GM21423 (cell line): ENCODE measurements around the gene SMARCB1.

Source experiments
- ATAC-seq: cut with Tn5 transposase; IDR thresholded peaks from one replicate; pipeline ENCODE4 v1.9.1; 2021; ENCODE audit warnings: mild to moderate bottlenecking, moderate library complexity; ENCODE audit not compliant: unreplicated experiment

Gene SMARCB1

DNA sequence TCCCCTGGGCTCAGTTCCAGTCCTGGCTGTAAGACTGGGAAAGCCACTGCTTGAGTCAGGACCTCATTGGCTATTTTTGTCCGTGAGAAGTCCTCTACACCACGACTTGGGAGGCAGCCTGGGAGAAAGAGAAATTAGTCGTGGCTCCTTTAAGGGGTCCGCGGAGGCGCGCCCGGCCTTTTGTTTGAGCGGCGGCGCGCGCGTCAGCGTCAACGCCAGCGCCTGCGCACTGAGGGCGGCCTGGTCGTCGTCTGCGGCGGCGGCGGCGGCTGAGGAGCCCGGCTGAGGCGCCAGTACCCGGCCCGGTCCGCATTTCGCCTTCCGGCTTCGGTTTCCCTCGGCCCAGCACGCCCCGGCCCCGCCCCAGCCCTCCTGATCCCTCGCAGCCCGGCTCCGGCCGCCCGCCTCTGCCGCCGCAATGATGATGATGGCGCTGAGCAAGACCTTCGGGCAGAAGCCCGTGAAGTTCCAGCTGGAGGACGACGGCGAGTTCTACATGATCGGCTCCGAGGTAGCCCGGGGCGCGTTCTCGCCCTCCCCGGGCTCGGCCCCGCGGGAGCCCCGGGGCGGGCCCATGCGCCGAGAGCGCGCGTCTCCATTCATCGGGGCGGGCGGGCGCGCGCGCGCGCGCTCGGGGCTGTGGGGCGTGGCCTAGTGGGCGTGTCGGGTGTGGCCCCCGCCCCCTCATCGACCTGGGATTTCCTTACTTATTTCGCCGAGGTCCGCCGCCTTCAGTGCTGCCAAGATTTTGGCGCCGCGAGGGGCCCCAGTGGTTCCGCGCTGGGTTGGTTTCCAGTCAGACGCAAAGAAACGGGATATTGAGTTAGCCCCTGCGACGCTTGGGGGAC is at the start of gene SMARCB1:
SMARCB1 (plus strand) TSS at position 215 of the 848 bp plus-strand sequence; CDS start at position 419, 204 bp downstream.
- ATAC-seq = peak; percentile 71

DNA sequence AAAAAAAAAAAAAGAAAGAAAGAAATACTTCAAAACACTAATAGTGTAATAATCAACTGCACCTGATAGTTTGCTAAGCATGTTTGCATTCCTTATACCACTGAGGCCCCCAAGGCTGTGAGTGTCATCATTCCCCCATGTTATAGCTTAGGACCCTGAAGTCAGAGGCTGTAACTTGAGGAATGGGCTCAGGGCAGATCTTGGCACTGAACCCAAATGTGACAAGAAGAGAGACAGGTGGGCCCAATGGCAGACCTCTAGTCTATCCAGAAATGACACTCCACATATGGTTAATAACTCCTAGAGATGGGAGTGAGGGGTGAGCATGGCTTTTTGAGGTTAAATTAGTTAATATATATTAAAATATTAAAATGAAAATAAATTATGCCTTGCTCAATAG is 49.1 kb upstream of the SMARCB1 start:
- no peak for ATAC-seq

DNA sequence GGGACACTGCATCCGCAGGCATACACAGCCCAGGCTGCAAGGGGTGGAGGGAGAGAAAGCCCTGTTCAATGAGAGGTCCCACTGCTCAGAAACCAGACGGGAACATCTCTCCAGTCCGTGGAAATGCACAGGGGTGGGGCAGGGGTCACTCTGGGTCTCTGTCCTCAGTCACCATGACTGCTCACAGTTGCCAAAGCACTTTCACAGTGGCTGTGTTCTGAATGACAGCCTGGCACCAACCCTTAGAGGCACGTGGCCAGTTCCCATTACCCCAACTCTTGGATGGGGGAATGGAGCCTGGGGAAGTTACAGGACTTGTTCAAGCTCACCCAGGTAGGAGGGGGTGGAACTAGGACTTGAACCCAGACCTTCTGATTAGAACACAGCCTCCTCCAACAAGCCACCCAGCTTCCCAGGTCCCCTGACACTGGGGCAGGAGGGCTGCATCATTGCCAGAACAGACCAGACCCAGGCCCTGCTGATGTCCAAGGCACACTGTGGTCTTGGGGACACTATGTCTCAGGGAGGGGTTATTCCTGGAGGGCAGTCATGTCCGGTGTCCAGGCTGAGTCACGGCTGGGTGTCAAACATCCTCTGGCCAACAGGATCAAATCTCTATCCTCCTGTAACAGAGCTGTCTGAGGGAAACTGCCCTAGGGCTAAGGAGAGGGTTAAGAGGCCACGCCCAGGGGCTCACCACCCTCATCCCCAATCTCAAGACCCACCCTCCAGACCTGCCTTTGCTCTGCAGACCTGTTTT is 44.1 kb upstream of the SMARCB1 start:
- no peak for ATAC-seq

DNA sequence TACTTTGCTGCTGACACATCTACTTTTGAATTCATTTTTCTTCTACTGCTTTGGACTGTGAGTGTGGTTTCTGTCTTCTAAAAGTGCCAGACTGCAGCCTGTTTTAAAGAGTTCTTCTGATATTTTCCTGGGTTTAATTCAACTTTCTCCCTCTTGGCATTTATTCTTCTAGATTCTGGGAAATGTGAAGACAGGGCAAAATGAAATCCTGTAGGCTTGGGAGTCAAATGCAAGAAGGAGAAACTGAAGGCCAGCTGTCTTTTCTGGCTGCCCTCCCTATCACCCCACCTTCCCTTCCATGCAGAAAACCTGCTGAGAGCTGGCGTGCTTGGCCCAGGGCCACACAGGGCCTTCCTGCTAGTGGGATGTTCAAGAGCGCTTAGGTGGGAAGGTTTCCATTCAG is 43.5 kb upstream of the SMARCB1 start:
- no peak for ATAC-seq

DNA sequence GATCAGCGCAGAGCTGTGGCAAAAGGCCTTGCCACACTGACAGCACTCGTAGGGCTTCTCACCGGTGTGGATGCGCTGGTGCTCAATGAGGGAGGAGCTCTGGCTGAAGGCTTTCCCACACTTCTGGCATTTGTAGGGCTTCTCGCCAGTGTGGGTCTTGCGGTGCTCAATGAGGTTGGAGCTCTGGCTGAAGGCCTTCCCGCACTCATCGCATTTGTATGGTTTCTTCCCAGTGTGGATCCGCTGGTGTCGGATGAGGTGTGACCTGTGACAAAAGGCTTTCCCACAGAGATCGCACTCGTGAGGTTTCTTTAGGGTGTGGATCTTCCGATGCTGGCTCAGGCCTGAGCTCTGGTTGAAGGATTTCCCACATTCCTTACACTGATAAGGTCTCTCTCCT is 42.8 kb upstream of the SMARCB1 start:
- ATAC-seq = no peak

DNA sequence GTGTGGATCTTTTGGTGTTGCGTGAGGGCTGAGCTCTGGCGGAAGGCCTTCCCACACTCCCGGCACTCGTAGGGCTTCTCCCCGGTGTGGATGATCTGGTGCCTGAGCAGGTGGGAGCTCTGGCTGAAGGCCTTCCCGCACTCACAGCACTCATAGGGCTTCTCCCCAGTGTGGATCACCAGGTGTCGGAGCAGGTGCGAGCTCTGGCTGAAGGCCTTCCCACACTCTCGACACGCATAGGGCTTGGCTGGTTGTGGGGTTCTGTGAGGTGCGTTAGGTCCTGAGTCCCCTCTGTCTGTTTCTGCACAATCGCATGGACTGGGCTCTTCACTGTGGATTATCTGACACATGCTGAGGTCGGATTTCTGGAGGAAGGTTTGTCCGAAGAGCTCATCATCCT is 42.3 kb upstream of the SMARCB1 start:
- ATAC-seq = no peak

DNA sequence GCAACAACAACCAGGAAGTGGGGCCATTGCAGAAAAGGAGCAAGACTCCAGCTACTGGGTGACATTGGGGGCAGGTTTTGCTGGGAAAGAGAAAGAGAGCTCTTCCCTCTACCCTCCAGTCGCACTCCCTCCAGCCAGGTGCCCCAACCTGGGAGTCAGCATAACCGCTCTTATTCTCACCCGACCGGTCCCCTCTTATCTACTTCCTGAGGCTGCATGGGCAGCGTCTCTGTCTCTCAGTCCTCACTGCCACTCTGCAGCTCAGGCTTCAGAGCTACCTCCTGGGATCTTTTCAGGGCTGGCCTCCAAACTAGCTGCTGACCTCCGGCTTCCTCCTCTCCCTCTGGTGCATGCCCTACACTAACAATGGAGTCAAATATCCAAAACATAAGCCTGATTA is 41.0 kb upstream of the SMARCB1 start:
- no peak for ATAC-seq

DNA sequence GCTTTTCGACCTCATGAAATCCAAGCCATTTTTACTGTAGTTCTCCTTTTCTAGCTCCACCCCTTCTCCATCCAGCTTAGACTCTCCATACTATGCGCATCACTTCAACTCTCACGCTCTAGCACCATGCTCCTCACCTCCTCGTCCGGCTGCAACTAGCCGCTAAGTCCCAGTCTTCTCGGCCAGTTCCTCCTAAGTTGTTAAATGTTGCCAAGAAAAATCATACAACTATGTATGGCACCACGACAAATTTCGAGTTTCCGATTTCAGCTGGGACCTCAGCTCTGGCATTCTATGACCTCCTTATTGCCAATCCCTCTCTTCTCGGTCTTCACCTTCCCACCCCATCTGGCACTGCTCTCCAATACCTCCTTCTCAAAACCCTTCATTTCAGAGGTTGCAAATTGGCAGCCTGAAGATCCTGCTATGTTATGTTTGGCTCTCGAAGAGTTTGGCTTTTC is 36.9 kb upstream of the SMARCB1 start:
- no peak for ATAC-seq

DNA sequence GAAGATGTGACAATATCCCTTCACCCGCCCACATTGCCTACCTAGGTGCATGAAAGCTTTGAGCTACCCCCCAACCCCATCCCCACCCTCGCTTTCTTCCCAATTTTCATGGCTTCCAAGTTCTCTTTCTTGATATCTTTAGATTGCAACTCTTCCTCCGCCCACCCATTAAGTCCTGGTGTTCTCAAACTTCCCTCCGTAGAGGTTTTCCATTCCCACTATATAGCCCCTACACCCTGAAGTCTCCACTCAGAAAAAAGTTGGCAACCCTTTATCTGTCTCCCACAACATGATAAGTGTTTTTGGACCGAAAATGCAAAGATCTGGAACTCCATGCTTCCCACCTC is 36.4 kb upstream of the SMARCB1 start:
- ATAC-seq = no peak

DNA sequence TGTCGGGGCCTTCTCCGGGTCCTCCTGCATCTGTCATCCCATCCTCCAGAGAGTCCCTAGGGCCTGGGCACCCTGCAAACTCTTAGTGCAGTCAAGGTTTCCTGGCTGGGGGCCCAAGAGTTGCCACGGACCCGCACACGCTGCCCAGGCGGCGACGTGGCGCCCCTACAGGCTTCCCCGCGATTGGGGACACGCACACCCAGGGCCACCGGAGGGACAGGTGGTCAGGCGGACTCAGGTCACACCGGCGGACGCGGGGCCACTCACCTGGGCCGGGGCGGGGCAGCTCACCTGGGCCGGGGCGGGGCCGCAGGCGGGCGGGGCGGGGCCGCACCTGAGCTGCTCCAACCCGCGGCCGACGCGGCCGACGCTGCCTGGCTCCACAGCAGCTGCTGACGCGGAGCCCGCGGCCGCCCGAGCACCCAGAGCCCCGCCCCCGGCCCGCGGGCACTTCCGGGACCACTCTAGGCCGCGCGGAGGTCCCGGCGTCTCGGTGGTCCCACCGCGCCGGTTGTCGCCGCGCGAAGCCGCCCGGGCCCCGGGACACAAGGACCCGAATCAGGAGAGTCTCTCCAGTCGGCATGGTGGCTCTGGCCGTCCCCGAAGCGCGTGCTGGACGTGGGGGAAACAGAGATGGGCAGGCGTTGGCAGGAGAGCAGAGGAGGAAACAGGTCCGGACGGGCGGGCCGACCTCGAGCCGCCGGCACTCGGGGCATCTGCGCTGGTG is 35.9 kb upstream of the SMARCB1 start, which contains the start of gene ZNF70:
ZNF70 (minus strand) TSS at position 399 of the 727 bp plus-strand sequence. CDS start 5,972 bp downstream, outside the sequence.
- ATAC-seq = peak; percentile 70

DNA sequence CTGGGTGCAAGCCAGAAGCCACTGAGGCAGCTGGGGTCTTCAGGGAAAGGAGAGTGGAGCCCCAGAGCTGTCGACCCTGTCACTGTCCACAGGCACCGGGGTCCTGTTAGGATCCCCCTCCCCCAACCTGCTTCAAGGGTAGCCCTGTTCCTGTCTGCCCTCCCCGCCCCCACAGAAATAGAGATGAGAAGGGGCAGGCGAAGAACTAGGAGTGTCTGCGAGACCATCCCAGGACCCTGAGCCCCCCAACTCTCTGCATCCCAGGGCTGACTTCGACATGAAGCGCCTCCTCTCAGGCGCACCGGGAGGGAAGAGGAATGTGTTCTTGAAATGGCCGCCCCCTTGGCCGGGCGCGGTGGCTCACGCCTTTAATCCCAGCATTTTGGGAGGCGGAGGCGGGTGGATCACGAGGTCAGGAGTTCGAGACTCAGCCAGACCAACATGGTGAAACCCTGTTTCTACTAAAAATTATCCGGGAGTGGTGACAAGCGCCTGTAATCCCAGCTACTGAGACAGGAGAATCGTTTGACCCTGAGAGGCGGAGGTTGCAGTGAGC is 35.2 kb upstream of the SMARCB1 start:
- no peak for ATAC-seq

DNA sequence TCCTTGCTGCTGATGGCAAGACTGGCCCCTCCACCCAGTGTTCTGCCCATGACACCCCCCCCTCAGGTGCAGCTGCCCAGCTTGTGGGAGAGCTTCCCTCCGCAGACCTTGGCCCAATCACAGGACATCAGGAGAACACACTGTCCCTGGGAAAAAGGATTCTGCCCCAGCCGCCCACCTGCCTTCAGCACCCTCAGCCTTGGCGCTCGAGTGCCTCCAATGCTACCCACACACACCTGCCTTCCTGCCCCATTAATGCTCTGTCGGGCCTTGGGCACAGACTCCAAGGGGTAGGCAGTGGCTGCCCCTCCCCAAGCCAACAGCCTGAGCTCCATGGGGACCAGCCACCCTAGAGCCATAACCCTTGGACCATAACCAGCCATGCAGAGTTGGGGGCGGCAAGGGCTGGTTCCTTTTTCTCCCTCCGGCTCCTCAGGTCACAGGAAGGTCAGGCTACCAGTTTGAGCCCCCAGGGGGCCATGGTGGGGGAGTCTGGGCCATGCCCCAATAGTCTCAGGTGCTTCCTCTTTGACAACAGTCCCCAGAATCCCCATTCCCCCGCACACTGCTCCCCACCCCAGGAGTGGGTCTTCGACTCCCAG is 34.6 kb upstream of the SMARCB1 start:
- no peak for ATAC-seq

DNA sequence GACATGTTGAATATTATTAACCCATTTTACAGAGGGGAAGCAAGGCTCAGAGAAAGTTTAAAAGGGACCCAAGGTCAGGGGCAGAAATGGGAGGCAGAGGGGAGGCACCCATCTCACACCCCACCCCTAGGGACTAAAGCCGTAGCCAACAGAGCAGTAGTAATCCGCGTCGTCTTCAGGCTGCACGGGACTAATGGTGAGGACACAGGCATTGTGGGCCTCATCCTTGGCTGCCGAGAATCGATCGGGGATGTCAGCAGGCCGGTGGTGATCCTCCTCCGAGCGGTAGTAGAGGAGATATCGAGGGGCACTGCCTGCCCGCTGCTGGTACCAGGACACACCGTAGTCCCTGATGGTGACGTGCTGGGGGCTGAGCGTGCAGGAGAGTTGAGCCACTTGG is 34.0 kb upstream of the SMARCB1 start:
- ATAC-seq = no peak

DNA sequence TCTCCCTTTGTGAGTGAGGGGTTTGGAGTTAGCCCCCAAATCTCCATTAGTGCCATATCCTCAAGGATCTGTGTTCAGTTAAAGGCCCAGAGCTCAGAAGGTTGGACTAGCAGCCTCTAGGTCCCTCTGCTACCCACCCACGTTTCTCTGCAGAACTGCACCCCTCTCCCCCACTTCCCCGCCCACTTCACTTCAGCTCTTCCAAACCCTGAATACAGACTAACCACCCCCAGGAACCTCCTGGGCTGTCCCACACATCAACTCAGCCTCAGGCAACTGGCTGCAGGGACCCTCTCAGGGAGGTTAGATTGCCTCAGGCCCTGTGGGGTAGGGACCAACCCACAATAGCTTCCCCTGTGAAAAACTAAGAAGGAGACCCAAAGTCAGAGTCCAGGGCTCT is 33.4 kb upstream of the SMARCB1 start:
- no peak for ATAC-seq

DNA sequence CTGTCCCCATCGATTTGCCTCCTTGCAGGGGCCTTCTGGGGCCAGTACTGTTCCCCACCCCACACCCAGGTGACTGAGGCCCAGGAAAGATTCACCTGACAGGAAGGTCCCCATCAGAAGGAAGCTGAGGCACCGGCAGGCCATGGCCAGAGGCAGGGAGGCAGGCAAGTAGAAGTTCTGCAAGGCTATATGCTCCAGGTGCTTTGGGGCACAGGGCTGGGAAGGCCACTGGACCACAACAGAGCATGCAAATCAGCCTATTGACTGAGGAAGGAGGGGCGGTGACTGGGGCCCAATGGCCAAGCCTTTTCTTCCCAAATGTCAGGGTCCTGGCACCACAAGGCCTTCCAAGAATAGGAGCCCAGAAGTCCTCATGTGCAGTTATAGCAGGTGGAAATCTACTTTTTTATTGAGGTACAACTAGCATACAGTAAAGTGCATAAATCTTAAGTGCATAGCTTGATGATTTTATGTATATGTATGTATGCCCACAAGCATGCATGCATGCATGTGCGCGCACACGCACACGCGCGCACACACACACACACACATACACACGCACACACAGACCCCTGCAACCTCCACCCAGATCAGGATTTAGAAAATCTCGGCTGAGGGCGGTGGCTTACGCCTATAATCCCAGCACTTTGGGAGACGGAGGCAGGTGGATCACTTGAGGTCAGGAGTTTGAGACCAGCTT is 32.4 kb upstream of the SMARCB1 start, which contains the start of gene VPREB3:
VPREB3 (minus strand) TSS at position 206 of the 700 bp plus-strand sequence; CDS start at position 144, 62 bp downstream.
- ATAC-seq = no peak

DNA sequence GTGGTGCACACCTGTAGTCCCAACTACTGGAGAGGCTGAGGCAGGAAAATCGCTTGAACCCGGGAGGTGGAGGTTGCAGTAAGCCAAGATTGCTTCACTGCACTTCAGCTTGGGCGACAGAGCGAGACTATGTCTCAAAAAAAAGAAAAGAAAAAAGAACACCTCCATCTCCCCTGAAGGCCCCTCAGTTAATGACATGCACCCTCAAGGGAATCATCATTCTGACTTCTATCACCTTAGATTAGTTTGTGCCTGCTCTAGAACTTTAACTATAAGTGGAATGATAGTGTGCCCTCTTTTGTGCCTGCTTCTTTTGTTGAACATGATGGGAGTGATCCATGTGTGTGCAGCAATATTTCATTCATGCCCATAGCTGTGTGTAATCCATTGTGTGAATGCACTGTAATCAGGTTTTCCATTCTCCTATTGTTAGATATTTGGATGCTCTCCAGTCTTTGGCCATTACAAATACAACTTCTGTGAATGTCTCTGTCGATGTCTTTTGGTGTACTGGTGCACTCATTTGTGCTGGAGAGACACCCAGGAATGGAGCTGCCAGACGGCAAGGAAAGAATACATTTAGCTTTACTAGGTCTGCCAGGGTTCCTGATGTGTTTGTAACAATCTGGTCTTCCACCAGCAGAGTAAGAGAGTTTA is 31.7 kb upstream of the SMARCB1 start:
- no peak for ATAC-seq

DNA sequence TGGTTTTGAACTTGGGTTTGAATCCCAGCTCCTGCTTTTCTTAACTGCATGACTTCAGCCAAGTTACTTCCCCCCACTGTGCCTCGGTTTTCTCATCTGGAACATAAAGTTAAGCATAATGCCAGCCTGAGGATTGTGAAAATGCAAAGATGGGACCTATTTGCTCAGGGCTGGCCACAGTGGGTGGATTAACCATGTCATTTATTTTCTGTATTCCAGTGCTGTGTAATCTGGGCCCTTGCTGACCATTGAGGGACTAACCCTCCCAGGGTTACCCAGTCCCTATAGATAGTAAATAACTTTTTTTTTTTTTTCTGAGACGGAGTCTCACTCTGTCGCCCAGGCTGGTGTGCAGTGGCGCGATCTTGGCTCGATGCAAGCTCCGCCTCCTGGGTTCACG is 31.1 kb upstream of the SMARCB1 start:
- no peak for ATAC-seq

DNA sequence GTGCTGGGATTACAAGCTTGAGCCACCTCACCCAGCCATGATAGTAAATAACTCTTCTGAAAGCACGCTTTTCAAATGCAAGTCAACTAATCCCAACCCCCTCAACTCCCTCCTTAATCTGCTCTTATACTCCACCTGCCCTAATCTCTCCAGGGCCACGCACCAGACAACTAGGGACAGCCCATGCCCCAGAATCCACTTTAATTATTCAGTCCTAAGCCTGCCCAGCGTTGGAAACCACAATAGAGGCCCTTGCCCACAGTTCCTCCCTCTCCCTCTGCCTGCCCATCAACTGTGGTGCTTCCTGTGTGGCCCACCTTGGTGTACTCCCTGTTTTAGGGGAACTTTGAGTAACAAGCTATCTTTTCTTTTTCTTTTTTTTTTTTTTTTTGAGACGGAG is 29.9 kb upstream of the SMARCB1 start:
- ATAC-seq = no peak

DNA sequence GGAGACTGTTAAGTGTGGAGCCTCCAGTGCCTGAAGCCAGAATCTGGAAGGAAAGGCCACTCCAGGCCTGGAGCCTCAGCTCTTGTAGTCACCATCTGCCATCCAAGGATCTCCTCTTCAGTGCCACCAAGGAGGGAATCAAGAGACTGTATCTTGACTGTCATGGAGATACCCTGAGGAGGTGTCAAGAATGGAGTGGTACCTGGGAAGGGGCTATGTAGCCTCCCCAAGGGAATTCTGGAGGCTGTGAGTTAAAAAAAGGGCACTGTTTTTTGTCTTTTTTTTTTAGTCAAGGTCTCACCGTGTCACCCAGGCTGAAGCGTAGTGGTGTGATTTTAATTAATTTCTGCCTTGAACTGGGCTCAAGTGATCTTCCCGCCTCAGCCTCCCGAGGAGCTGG is 27.2 kb upstream of the SMARCB1 start:
- no peak for ATAC-seq
